NCI-H1048 (cell line): ENCODE results near the gene WDR49.

Experiments used
- DNase-seq: peaks from one replicate; lab custom pipeline; 2025; lab: John Stamatoyannopoulos, UW

Gene WDR49

DNA sequence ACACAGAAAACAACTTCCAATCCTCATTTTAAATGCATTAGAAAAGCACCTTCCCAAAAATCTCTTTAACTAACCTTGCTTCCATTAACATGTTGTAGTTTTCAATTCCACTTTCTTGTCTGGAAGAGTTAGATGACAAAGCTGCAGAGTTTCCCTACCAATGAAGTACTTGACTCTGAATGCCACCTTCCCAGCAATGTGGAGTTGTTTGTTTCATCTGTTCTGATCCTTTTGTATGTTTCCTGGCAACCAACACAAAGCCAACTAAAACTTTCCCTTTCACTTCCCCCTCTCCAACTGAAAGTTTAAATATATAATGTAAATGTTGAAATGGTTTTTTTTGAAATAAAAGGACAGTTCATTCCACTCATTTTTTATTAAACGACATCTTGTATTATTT, at the start of gene WDR49:
Gene WDR49 (minus strand): TSS at position 183 of the 400 bp plus-strand sequence. CDS start 517 bp downstream, outside the sequence.
- no peak for DNase-seq

DNA sequence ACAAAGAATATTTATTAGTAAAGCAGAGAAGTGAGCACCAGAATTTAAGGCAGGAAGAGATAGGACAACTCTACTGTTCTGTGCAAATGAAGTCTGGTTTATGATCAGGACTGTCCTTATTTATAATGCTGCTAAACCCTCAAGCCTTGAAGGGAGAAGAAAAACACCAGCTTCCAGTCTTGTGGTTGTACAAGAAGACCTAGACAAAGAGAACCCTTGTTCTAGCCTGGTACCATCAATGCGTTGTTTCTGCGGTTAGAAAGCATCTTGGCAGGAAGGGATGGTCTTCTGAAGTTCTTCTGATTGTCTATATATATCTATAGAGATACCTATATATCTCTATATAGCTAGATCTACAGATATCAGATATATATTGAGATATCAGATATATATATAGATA, 47.2 kb upstream of the WDR49 start:
- DNase-seq, result no peak

DNA sequence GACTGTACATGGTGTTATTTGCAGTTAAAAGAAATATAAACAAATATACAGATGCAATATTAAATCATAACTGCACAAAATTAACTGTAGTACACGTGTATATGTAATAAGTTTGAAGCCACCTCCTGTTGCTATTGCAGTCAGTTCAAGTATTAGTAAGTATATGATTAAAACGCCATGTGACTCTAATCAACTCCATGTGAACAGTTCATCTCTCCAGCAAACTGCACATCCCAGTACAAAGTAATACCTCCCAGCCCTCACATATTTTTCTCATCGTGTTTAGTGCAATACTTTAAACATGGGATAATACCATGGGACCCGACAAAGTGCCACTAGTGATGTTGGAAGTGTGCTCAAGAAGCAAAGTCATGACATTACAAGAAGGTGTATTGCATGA, 46.3 kb upstream of the WDR49 start:
- no peak for DNase-seq

DNA sequence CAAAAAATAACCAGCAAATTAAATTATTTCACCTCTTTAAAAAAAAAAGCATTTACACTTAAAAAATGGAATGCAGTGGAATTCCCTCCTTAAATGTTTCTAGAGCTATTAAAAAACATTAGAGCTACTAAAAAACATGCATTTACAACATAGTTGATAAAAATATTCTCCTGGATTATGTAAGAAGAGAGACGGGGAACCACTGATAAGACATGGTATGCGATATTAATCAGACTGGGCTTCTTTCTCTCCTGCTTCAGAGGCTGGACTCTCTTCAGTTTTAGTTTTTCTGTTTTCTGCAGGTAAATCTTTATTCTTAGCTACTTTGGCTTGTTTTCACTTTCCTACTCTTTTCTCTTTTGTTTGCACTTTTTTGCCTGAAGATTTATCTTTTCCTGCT, 40.4 kb upstream of the WDR49 start:
- no peak for DNase-seq

DNA sequence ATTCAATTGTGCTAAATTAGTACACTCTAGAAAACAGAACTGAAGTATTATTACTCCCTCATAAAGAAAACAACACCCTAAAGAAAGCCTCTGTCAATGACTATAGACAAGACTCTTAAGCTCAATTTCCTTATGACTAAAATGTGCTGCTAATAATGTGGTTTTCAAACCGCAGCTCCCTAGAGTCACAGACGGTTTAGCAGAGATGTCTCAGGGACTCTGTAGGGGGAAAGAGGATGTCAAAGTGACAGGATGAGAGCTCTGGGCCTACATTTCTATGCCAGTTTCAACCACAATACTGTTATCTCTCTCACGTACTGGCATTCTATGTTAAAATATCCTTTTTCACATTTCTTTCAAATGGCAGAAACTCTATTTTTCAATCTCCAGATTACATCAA, 37.6 kb upstream of the WDR49 start:
- DNase-seq, result no peak

DNA sequence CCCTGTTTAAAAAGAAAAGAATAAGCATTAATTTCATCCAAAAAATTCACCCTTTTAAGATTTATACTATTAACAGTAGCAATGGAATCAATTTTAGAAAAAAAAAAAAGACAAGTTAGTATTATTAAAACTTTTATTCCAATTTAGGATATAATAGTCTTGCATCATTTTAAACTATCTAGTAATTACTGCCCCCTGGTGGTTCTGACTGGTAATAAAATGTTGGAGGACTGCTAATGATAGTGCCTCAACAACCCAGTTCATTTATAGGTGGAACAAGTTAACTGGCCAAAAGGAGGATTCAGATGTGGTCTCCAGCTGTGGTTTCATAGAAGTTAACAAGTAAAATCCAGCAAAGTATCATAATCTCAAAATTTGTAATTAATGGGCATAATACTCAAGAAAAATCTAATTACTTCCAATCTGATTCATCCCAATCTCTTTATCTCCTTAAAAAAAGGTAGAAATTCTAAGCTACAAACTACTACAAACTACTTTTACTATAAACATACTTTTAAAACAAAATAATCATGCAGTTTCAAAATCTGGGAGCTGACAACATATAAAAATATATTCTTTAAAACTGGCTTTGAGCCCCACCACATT, 30.7 kb upstream of the WDR49 start:
- no peak for DNase-seq

DNA sequence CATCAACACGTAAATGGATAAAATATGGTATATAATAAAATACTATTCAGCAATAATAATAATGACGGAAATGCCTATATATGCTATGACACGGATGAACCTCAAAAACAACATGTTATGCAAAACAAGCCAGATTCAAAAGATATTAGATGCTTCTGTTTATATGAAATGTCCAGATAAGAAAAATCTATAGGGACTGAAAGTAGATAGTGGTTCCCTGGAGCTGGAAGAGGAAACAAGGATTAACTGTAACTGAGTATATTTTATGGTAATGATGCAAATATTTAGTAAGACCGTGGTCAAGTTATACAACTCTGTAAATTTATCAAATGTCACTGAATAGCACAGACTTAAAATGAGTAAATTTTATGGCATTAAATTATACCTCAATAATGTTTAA, 25.8 kb upstream of the WDR49 start:
- DNase-seq, result no peak

DNA sequence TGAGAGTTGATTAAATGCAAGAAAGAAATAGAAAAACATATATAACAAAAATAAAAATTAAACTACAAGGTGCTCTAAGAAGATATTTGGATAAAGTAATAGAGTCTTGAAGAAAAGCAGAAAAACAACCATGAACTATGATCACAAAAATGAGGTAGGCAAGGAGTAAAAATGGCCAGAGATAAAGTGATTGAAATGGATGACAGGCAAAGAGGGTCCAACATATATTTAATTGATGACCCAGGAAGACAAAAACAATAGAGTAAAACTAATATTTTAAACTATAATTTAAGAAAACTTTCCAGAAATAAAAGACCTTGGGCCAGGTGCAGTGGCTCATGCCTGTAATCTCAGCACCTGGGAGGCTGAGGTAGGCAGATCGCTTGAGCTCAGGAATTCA, 22.1 kb upstream of the WDR49 start:
- DNase-seq, result no peak

DNA sequence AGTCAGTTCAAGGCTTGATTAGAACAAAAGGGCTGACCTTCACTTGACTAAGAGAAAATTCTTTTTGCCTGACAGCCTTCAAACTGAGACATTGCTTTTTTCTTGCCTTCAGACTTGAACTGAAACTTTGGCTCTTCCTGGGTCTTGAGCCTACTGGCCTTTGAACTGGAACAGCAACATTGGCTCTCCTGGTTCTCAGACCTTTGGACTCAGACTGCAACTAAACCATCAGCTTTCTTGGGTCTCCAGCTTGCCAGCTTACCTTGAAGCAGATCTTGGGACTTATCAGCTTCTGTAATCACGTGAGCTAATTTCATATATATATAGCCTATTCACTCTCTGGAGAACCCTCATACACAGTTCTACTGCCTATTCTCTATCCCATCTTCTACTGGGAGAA, 19.5 kb upstream of the WDR49 start:
- no peak for DNase-seq

DNA sequence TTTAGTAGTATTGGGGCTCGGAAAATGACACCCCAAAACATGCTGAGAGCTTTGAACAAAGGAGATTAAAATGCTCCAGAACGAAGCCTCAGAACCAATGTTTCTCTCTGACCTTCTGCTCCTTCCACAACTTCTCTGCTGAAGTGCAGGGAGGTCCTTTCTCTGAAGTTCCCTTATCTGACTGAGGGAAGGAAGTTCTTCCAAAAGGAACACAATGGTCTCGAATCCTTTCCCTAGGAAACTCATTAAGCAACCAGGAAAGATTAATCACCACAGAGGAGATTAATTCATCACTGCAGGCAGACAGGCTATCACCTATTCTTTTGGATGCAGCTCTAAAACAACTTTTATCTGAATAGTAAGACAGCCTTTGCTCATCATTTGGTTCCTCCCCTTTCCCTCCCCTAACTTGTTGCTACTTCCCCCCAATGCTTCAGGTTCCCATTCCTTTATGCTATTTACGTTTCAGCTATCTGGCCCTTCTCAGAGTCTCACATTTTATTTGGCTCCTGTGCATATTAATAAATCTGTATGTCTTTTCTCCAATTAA, 18.2 kb upstream of the WDR49 start:
- no peak for DNase-seq

DNA sequence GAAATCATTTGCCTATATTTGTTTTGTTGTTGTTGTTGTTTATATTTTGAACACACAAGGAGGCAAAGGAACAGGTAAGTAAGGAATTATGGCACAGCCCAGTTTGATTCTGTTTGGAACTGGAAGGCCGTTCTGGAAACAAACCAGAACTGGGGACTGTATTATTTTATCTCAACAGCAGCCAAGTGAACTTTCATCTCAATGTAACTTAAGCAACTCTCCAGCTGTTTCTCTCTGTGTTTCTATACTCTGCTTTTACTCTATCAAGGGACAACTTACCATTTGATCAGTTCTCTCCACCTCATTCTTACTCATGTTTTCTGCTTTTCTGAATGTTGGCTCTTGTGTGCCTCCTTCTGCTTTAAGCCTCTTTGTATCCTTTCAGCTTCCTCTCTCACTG, 16.0 kb upstream of the WDR49 start:
- DNase-seq, result no peak

DNA sequence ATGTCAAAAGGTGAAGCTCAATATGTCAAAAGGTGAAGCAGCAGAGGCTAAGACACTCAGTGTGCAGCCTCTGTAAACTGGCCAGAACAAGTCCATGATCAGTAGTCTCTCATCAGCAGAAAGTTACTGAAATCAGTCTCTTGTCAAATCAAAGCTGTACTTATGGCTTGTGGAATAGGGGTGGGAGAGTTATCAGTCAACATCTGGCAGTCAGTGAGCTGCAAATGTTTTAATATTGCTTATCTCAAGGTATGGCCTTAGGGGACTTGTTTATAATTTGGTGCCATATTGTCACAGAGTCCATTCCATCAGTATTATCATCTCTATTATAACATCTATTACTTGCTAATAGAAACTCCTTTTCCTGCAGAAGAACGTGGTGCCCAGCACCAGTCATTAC, 14.9 kb upstream of the WDR49 start:
- DNase-seq, result no peak

DNA sequence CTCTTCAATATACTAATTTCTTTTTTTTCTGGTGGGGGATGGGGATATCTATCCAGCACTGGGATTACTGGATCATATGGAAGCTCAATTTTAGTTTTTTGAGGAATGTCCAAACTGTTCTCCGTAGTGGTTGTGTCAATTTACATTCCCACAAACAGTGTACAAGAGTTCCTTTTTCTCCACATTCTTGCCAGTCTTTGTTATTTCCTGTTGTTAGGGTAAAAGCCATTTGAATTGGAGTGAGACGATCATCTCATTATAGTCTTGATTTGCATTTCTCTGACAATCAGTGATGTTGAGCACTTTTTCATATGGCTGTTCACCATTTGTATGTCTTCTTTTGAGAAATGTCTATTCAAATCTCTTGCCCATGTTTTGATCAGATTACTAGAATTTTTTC, 12.8 kb upstream of the WDR49 start:
- no peak for DNase-seq

DNA sequence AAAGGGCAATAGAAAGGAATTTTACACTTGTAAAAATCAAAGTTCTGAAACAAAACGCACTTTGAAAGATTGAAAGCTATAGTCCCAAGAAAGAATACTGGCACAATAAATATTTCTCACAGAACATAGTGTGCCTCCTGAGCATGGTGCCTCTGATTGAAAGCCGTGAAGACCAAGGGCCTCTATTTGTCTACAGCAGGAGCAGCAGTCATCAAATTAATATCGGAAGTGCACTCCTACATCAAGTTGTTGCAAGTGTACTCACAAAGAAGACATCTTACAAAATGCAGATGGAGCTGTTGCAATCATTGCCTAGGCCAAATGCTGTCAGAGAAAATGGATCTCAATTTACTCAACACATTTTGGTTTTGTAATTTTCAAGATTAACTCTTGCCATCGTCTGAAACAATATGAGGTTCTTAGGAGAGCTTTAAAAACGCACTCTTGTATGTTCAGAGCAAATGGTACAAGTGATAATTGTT, 9.2 kb upstream of the WDR49 start:
- DNase-seq, result no peak

DNA sequence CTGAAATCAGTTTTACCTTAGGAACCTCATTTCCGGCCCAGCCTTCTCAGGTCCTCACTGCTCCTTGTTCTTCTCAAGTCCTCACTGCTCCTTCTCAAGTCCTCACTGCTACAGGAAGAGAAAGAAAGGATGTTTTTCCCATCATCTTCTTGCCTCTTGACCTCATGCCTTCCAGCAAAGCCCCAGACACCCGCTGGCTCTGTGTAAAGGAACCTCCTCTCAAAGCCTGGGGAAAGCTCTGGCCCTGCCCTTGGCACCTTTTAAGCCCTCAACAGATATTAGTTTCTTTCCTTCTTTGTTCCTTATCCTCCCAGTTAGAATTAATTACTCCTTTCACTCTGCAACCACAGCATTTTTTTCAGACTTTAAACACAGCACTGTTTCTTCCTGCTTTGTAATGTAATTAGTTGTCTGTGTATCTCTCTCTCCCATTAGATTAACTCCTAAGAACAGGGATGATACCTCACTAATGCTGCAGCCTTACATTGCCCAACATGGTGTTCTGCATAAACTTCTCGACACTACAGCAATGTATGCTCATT, 4.0 kb upstream of the WDR49 start:
- no peak for DNase-seq

DNA sequence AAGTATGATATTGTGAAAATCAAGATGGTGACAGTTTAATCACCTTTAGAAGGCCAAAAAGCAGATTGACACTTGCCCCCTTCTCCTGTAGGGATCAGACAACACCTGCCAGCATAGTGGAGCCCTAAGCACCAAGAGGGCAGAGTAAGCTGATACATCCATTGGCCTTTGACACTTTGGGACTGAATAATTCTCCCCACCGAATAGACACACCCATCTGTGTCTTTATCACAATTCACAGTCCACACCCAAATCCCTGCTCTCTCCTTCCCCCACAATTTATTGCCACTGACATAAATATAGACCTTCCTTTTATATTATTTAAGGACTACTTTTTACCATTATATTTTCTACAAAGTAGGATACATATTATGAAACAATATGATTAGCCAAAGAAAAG, 3.1 kb upstream of the WDR49 start:
- no peak for DNase-seq

DNA sequence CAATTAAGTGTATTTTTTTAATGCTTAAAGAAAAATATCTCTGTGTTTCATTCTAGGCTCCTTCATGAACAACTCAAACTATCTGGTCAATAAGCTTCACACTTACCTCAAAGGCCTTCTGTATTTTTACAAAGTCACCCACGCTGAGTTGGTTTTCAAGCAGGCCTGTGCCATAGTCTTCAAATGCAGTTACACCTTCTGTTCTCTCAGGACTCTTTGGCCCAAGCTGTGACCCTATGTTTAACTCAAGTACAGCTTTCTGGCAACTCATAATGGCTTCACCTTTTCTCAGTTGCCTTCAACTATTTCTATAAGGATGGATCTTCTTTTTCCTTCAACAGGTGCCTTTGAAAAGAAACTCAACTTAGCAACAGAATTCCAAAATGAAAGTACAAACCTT, 587 bp downstream of the WDR49 start:
- no peak for DNase-seq

DNA sequence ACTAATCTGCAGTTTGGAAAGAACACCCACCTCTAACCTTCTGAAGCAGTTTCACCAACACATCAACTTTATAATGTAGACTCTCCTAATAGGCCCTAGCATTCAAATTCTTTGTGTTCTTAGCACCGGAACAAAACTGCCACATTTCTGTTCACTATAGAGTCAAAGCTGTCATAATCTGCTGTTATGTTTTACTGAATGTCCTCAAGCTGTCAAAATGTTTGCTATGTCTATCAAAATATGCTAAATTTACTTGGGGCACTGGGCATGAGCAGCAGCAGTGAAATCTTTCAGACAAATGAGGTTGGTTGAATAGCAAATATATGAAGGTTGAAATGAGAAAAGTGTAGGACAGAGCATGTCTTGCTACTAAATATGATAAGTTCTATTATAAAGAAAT, 1.9 kb downstream of the WDR49 start:
- no peak for DNase-seq

DNA sequence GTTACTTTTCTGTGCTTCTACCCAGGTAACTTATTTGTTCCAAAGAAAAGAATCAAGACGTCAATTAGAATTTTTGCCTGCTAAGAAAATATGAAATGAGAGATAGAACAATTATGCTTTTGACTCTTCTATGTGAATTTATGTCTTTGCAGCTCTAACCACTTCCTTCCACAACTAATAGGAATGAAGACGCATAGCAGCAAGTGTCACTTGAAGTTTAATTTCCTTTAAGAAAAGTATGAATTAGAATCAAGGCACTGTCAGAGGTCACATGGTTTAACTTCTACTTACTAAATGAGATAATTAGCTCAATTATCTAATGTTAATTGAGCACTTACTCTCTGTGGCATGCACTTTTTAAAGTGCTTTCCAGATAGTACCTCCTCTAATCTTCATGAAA, 3.3 kb downstream of the WDR49 start:
- no peak for DNase-seq

DNA sequence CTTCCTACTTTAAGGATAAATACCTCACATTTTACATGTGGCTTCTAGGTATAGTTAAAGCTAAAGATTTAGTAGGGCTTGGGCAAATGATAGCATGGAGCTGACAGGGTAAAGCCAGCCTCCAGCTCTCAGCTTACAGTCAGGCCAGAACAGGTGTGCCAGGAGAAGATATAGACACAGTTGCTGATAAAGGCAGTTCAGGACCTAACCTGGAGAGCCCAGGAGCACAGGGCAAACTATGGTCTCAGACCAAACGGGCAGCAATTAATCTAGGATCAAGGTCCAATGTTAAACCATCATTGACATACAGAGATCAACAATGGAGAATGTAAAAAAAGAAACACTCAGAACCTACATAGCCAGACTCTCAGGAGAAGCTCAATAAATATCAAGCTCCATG, 4.0 kb downstream of the WDR49 start:
- DNase-seq, result no peak

DNA sequence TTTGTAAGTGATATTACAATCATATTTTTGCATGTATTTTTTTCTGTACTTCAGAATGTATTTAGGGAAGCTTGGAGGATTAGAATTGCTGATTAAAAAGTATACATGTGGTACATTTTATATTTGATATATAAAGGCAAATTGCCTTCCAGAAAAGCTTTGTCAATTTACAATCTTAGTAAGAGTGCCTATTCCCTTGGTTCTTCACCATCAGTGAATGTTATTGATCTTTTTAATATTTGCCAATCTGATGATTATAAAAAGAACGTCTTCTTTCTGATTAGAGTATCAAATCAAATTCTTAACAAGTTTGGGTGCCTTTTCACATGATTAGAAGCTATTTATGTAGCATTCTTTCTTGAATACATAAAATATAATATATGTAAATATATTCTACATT, 9.1 kb downstream of the WDR49 start:
- no peak for DNase-seq

DNA sequence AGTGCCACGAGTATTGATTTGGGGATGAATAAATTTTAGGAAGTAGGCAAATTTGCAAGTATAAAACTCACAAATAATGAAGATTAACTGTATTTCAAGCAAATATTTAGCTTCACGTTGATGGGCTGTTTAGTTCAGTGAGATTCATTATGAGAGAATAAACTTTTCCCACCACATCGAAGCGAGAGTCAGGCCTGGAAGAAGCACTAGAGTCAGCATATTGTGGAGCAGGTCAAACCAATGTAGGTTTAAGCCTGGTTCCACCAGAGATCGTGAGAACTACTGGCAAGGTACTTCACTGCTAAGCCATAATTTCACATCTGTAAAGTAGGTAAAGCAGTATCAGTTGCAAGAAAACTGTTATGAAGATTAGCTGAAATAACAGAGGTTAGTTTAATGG, 22.3 kb downstream of the WDR49 start:
- no peak for DNase-seq

DNA sequence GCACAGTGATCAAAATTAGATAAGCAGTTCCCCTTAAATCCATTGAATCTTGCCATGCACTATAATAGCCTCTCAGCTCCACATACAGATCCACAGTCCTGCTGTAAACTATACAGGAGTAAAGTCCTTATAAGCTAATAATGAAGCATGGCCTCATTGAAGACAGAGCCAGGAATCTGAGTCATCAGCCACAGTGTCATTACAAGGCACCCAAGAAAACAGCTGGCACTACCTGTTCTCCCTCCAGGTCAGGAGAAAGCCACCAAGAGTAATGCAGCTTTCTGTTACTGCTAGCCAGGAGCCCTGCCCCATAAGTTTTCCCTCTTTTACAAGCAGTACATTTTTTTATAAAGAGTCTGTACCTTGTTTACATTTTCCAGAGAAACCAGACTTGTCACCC, 27.3 kb downstream of the WDR49 start:
- DNase-seq, result no peak

DNA sequence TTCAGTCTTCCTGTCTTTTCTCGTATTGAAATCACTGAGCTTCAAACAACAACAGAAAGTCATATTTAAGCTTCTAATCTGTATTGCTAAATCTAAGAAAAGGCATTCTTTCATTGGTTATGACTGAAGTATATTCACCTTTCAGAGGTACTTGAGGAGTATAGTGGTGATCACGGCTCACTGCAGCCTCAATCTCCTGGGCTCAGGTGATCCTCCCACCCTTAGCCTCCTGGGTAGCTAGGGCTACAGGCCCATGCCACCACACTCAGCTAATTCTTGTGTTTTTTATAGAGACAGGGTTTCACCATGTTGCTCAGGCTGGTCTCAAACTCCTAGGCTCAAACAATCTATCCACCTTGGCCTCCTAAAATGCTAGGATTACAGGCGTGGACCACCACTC, 38.7 kb downstream of the WDR49 start:
- no peak for DNase-seq
